ENCODE results near the gene TACSTD2.
"Not testable (repeated sequence)": the region's sequence is repeated elsewhere in the genome, so short reads cannot be mapped to it uniquely, and the experiment has no call there.

The TACSTD2 gene

GRCh38 chr1:58576727-58577653 lies at the start of gene TACSTD2:
Gene TACSTD2, minus strand, starts transcription at chr1:58577252. Its CDS starts 96 bp downstream, at chr1:58577156.
- no peak for DNase-seq

- no peak for DNase-seq
Observed at GRCh38 chr1:58626293-58626692, 49.2 kb upstream of the TACSTD2 start.

GRCh38 chr1:58623259-58623658 lies 46.2 kb upstream of the TACSTD2 start:
- DNase-seq: not testable (repeated sequence)

- DNase-seq: no peak
Observed at GRCh38 chr1:58622571-58622970, 45.5 kb upstream of the TACSTD2 start.

- DNase-seq: no peak
Observed at GRCh38 chr1:58621391-58621790, 44.3 kb upstream of the TACSTD2 start.

- no peak for DNase-seq
Observed at GRCh38 chr1:58620926-58621325, 43.9 kb upstream of the TACSTD2 start.

GRCh38 chr1:58620259-58620658 lies 43.2 kb upstream of the TACSTD2 start:
- DNase-seq: no peak

GRCh38 chr1:58619286-58620054 lies 42.4 kb upstream of the TACSTD2 start:
- DNase-seq: no peak

- no peak for DNase-seq
Observed at GRCh38 chr1:58618303-58618702, 41.3 kb upstream of the TACSTD2 start.

GRCh38 chr1:58611861-58612385 lies 34.9 kb upstream of the TACSTD2 start:
- no peak for DNase-seq

- no peak for DNase-seq
Observed at GRCh38 chr1:58608945-58609344, 31.9 kb upstream of the TACSTD2 start.

GRCh38 chr1:58608297-58608696 lies 31.2 kb upstream of the TACSTD2 start:
- DNase-seq: no peak

- no peak for DNase-seq
Observed at GRCh38 chr1:58607391-58607790, 30.3 kb upstream of the TACSTD2 start.

- not testable (repeated sequence) for DNase-seq
Observed at GRCh38 chr1:58601921-58602320, 24.9 kb upstream of the TACSTD2 start.

GRCh38 chr1:58597996-58598395 lies 20.9 kb upstream of the TACSTD2 start:
- DNase-seq: no peak

GRCh38 chr1:58597076-58597475 lies 20.0 kb upstream of the TACSTD2 start:
- no peak for DNase-seq

- DNase-seq: no peak
Observed at GRCh38 chr1:58596631-58597052, 19.6 kb upstream of the TACSTD2 start.

GRCh38 chr1:58594546-58594945 lies 17.5 kb upstream of the TACSTD2 start:
- no peak for DNase-seq

GRCh38 chr1:58592522-58593134 lies 15.6 kb upstream of the TACSTD2 start:
- DNase-seq: no peak

- DNase-seq: no peak
Observed at GRCh38 chr1:58591806-58592205, 14.8 kb upstream of the TACSTD2 start.

GRCh38 chr1:58590019-58590418 lies 13.0 kb upstream of the TACSTD2 start:
- DNase-seq: no peak

- no peak for DNase-seq
Observed at GRCh38 chr1:58588396-58588795, 11.3 kb upstream of the TACSTD2 start.

- no peak for DNase-seq
Observed at GRCh38 chr1:58587667-58588066, 10.6 kb upstream of the TACSTD2 start.

All from hematopoietic multipotent progenitor cell treated with erythropoietin and hydrocortisone succinate and interleukin-3 and kit ligand, for 8 days (in vitro differentiated cells).